K562 treated with DMSO at 1 percent for 12 hours (cell line): Measurements from ENCODE around the gene PACRGL. TPM values are rescaled to one million over a fixed set of nuclear protein-coding genes. Genes with fewer than 3 reads are reported as not detected.

Experiments used
- total RNA-seq: library from RNA; unstranded; fragments of 300-600 nt; gene quantifications from 2 replicates; pipeline ENCODE4 v1.2.3, GENCODE V29; 2022; ENCODE audit not compliant: insufficient read depth

PACRGL gene
- total RNA-seq: 3.0 and 8.8 TPM in 2 replicates

GRCh38 chr4:20700007-20700761 is at the start of gene PACRGL:
Gene PACRGL (plus strand): TSS chr4:20700458. CDS start chr4:20704482, 4,024 bp downstream.

